IPS DF 6.9 (cell line): Measurements from ENCODE around the gene FAM169A.
A peak's percentile ranks its signal among the peaks of the same experiment; 100 is the strongest.
"Not testable (repeated sequence)": the region's sequence is repeated elsewhere in the genome, so short reads cannot be mapped to it uniquely, and the experiment has no call there.

Experiments used
- DNase-seq: peaks from one replicate; pipeline ENCODE4 v3.0.0-alpha.2; 2013; ENCODE audit warnings: low read depth, low spot score
- H3K27ac ChIP-seq: one replicate; pipeline ENCODE4 v1.5.1; 2013; ENCODE audit warnings: low read length, control low read depth
- H3K27me3 ChIP-seq: 2 replicates; pipeline ENCODE4 v1.6.1; 2013; ENCODE audit warnings: mild to moderate bottlenecking, low read length; ENCODE audit not compliant: control insufficient read depth, insufficient read depth
- H3K36me3 ChIP-seq: 2 replicates; pipeline ENCODE4 v1.6.1; 2013; ENCODE audit warnings: low read length; ENCODE audit not compliant: control insufficient read depth, insufficient read depth
- H3K4me1 ChIP-seq: 2 replicates; pipeline ENCODE4 v1.6.1; 2013; ENCODE audit warnings: low read length; ENCODE audit not compliant: control insufficient read depth, insufficient read depth
- H3K4me3 ChIP-seq: 2 replicates; pipeline ENCODE4 v1.5.1; 2013; ENCODE audit warnings: mild to moderate bottlenecking, low read length
- H3K9me3 ChIP-seq: 2 replicates; pipeline ENCODE4 v1.6.1; 2013; ENCODE audit warnings: low read length, inconsistent platforms; ENCODE audit not compliant: control insufficient read depth, insufficient read depth
- WGBS: extraction: QIAGEN DNeasy Blood & Tissue Kit; methylation state at CpG from one replicate; pipeline ENCODE4 v1.1.7; 2013; ENCODE audit warnings: mixed read lengths, missing lambda C conversion rate; ENCODE audit not compliant: insufficient read length, insufficient coverage; 5-methylcytosine and 5-hydroxymethylcytosine counted together

The FAM169A gene, protein sequence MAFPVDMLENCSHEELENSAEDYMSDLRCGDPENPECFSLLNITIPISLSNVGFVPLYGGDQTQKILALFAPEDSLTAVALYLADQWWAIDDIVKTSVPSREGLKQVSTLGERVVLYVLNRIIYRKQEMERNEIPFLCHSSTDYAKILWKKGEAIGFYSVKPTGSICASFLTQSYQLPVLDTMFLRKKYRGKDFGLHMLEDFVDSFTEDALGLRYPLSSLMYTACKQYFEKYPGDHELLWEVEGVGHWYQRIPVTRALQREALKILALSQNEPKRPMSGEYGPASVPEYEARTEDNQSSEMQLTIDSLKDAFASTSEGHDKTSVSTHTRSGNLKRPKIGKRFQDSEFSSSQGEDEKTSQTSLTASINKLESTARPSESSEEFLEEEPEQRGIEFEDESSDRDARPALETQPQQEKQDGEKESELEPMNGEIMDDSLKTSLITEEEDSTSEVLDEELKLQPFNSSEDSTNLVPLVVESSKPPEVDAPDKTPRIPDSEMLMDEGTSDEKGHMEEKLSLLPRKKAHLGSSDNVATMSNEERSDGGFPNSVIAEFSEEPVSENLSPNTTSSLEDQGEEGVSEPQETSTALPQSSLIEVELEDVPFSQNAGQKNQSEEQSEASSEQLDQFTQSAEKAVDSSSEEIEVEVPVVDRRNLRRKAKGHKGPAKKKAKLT

DNA sequence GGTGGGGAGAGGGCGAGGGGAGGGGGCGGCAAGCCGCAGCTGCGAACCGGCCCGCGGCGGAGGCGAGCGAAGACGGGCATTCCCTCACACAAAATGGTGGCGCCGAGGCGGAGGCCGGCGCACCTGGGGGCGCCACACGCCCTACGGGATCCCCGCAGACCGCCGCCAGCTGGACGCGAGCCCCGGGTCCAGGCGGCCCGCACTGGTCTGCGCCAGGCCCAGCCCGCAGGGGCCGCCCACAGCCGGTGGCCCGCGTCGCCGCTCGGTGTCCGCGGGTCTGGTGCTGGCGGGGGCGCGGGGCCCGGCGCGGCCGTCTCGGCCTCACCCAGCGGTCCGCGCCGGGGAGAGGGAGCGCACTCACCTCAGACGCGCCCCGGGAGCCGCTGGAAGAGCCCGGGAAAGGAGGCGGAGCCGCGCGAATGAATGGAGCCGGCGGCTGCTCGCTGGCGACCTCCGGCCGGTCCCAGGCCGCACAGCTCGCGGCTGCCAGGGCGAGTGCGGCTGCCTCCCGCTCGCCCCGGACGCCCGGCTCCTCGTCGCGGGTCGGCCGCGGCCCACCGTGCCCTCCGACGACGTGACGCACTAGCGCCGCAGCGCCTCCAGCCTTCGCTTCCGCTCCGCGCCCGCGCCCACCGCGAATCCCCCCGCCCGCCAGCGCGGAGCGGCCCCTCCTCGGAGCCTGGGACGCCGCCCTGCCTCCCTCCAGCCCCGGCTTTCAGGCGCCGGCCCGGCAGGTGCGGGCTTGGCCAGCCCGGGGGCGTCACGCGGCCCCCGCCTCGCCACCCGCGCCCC, at the start of gene FAM169A:
TSS of gene FAM169A (minus strand) at position 584 of the 792 bp plus-strand sequence. CDS start 24,711 bp downstream, outside the sequence.
- DNase-seq = no peak
- H3K27ac ChIP-seq = no peak within 1 kb of the TSS
- H3K9me3 ChIP-seq = no peaks in the 10 kb centered on the region
- peaks cover 2% of the 10 kb centered on the region; the same call in 1 of the 2 replicates for H3K4me1 ChIP-seq
- no peaks in the 10 kb centered on the region for H3K27me3 ChIP-seq
- H3K36me3 ChIP-seq = no peaks in the 10 kb centered on the region
- WGBS = no CpG with 5 or more reads among the region's 119 CpGs
- peak within 1 kb of the TSS; percentile 78 for H3K4me3 ChIP-seq

GRCh38 chr5:74915488-74915887, 49.3 kb upstream of the FAM169A start:
- Histone ChIP-seq H3K4me3 (no peak overlapping the region), H3K36me3 (no peaks in the 10 kb centered on the region), H3K27ac (no peak overlapping the region), H3K27me3 (no peaks in the 10 kb centered on the region), H3K9me3 (no peaks in the 10 kb centered on the region), H3K4me1 (no peaks in the 10 kb centered on the region)
- DNase-seq = no peak
- no CpG with 5 or more reads among the region's 1 CpG for WGBS

GRCh38 chr5:74911421-74911820, 45.2 kb upstream of the FAM169A start:
- not testable (repeated sequence) for H3K9me3 ChIP-seq, H3K4me3 ChIP-seq, H3K27me3 ChIP-seq, H3K27ac ChIP-seq, H3K36me3 ChIP-seq, DNase-seq, H3K4me1 ChIP-seq
- no CpG with 5 or more reads among the region's 2 CpGs for WGBS

GRCh38 chr5:74909888-74910287, 43.7 kb upstream of the FAM169A start:
- not testable (repeated sequence) for H3K27ac ChIP-seq

DNA sequence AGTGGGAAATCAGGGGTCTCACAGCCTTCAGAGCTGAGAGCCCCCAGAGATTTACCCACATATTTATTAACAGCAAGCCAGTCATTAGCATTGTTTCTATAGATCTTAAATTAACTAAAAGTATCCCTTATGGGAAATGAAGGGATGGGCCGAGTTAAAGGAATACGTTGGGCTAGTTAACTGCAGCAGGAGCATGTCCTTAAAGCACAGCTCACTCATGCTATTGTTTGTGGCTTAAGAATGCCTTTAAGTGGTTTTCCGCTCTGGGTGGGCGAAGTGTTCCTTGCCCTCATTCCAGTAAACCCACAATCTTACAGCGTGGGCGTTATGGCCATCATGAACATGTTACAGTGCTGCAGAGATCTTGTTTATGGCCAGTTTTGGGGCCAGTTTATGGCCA, 42.0 kb upstream of the FAM169A start:
- H3K9me3 ChIP-seq, H3K27me3 ChIP-seq, H3K4me1 ChIP-seq, H3K36me3 ChIP-seq, DNase-seq, H3K4me3 ChIP-seq, H3K27ac ChIP-seq: not testable (repeated sequence)
- WGBS = no CpG with 5 or more reads among the region's 6 CpGs

More at GRCh38 chr5:74909888-74910287, 43.7 kb upstream of the FAM169A start:
- not testable (repeated sequence) for DNase-seq, H3K4me1 ChIP-seq, H3K36me3 ChIP-seq, H3K9me3 ChIP-seq, H3K27me3 ChIP-seq, H3K4me3 ChIP-seq

- not testable (repeated sequence) for H3K9me3 ChIP-seq, H3K27ac ChIP-seq, DNase-seq, H3K27me3 ChIP-seq, H3K4me3 ChIP-seq, H3K36me3 ChIP-seq, H3K4me1 ChIP-seq
- no CpG with 5 or more reads among the region's 4 CpGs for WGBS
These were observed 38.5 kb upstream of the FAM169A start for GRCh38 chr5:74904713-74905112.

DNA sequence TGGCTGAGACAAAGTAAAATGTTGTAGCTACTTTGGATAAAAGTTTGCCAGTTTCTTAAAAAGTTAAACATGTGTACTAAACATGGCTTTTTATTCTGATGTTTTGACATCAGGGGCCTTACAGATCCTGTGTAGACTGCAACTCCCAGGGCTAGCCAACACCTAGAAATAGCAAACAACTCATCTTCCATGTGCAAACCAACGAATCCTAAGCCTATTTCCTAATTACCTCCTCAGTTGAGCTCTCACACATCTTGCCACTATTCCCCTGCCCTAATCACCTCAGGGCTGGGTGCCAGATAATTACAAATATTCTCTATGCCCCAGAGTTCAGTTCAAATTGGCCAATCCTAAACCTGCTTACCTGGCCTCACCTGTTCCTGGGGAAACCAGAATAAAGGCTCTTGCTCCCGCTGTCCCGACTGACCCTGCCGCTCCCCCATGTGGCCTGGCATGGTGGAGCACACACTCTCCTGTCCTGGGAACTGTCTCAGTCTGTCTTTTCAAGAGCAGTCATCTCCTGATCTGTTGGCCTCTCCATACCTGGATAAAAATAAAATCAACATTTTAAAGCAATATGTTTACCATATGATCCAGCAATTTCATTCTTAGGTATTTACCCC, 37.1 kb upstream of the FAM169A start:
- H3K4me1 ChIP-seq = 0 out of 2 replicates have a peak, but pooled peaks cover 1% of the 10 kb centered on the region

GRCh38 chr5:74897049-74897448, 30.9 kb upstream of the FAM169A start:
- WGBS = no CpG with 5 or more reads among the region's 1 CpG
- Histone ChIP-seq H3K4me3 (no peak overlapping the region), H3K4me1 (no peaks in the 10 kb centered on the region; the same call in 1 of the 2 replicates), H3K9me3 (no peaks in the 10 kb centered on the region; the same call in 1 of the 2 replicates), H3K27ac (no peak overlapping the region), H3K36me3 (no peaks in the 10 kb centered on the region), H3K27me3 (no peaks in the 10 kb centered on the region)
- no peak for DNase-seq

More for the DNA sequence above, 37.1 kb upstream of the FAM169A start:
- Histone ChIP-seq H3K27me3 (no peaks in the 10 kb centered on the region), H3K36me3 (no peaks in the 10 kb centered on the region), H3K27ac (no peak overlapping the region), H3K4me3 (no peak overlapping the region), H3K9me3 (no peaks in the 10 kb centered on the region)
- WGBS = no CpG with 5 or more reads among the region's 4 CpGs
- peak; percentile 68 for DNase-seq

- no peaks in the 10 kb centered on the region for H3K27me3 ChIP-seq
- DNase-seq = no peak
- H3K9me3 ChIP-seq = no peaks in the 10 kb centered on the region; the same call in 1 of the 2 replicates
- no CpG with 5 or more reads among the region's 5 CpGs for WGBS
- H3K36me3 ChIP-seq = no peaks in the 10 kb centered on the region
- H3K27ac ChIP-seq = no peak overlapping the region
- H3K4me3 ChIP-seq = no peak overlapping the region
- no peaks in the 10 kb centered on the region; the same call in 1 of the 2 replicates for H3K4me1 ChIP-seq
These were observed 29.7 kb upstream of the FAM169A start for GRCh38 chr5:74895906-74896305.

DNA sequence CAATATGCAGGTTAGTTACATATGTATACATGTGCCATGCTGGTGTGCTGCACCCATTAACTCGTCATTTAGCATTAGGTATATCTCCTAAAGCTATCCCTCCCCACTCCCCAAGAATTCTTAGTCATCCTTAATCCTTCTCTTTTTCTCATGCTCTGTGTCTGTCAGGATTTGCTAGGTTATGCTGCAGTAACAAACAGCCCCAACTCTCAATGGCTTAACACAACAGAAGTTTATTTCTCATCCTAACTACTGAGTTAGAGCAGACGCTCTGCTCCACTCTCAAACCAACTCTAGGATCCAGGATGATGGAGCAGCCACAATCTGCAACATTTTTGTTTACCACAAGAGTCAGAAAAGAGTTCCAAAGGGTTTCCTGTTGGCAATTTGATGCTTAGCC, 28.2 kb upstream of the FAM169A start:
- Histone ChIP-seq H3K27me3 (no peaks in the 10 kb centered on the region), H3K9me3 (no peaks in the 10 kb centered on the region; the same call in 1 of the 2 replicates), H3K4me1 (no peaks in the 10 kb centered on the region; the same call in 1 of the 2 replicates), H3K27ac (no peak overlapping the region), H3K36me3 (no peaks in the 10 kb centered on the region), H3K4me3 (no peak overlapping the region)
- no CpG with 5 or more reads among the region's 2 CpGs for WGBS
- no peak for DNase-seq
